SK-N-SH (cell line): ENCODE data around the gene PCSK5. TPM values are rescaled to one million over a fixed set of nuclear protein-coding genes. Genes with fewer than 3 reads are reported as not detected.

ENCODE experiments used
- CTCF ChIA-PET: fragments of 300-600, 350-600 bp; formaldehyde crosslinking; extraction: SDS; loops from one replicate; lab custom pipeline; 2021; lab: Yijun Ruan, JAX
- POLR2A ChIA-PET: fragments of 350-600 bp; sonication (Branson Sonifier 250); formaldehyde crosslinking; extraction: SDS; loops from one replicate; lab custom pipeline; 2020; ENCODE audit warnings: antibody characterized with exemption, inconsistent platforms; lab: Yijun Ruan, JAX
- DNase-seq: peaks from one replicate; pipeline ENCODE4 v3.0.0; 2012
- H2AFZ ChIP-seq: fragments of 200-600 bp; sonication (generic); 2 replicates; pipeline ENCODE4 v1.8.1; 2016; ENCODE audit warnings: antibody characterized with exemption, mild to moderate bottlenecking, low read depth
- H3F3A ChIP-seq: fragments of 200-600 bp; sonication (generic); replicated peaks from 2 replicates; pipeline ENCODE3; 2016; ENCODE audit warnings: antibody characterized with exemption, mild to moderate bottlenecking; ENCODE audit not compliant: insufficient read depth
- H3K27ac ChIP-seq, 2 experiments: fragments of 200-500 bp in 1 of 2; fragments of 200-600 bp in 1 of 2; sonication (Bioruptor generic) in 1 of 2; sonication (generic), shearing (Covaris generic) in 1 of 2; 2 replicates each; pipeline versions ENCODE4 v1.5.1 to v1.6.1; 2014 to 2016; ENCODE audit warnings: low read depth in 2 of 2, inconsistent platforms in 1 of 2, low read length in 1 of 2, mild to moderate bottlenecking in 1 of 2, mixed read lengths in 1 of 2
- H3K27me3 ChIP-seq: fragments of 200-600 bp; sonication (generic), shearing (Covaris generic); 2 replicates; pipeline ENCODE4 v1.6.1; 2016; ENCODE audit warnings: mixed run types; ENCODE audit not compliant: insufficient read depth
- H3K36me3 ChIP-seq, 2 experiments: fragments of 200-500 bp in 1 of 2; fragments of 200-600 bp in 1 of 2; sonication (Bioruptor generic) in 1 of 2; sonication (generic) in 1 of 2; replicated peaks in 1 of 2; 2 replicates each; pipeline versions ENCODE3 to v1.5.1; 2014 to 2016; ENCODE audit warnings: low read length in 1 of 2, mild to moderate bottlenecking in 1 of 2; ENCODE audit not compliant: insufficient read depth in 2 of 2, control insufficient read depth in 1 of 2
- H3K4me1 ChIP-seq, 2 experiments: fragments of 200-500 bp in 1 of 2; fragments of 200-600 bp in 1 of 2; sonication (Bioruptor generic) in 1 of 2; sonication (generic), shearing (Covaris generic) in 1 of 2; 2 replicates each; pipeline versions ENCODE4 v1.5.1 to v1.6.1; 2014 to 2016; ENCODE audit warnings: low read depth in 1 of 2, low read length in 1 of 2, mixed run types in 1 of 2; ENCODE audit not compliant: insufficient read depth in 2 of 2, control insufficient read depth in 1 of 2
- H3K4me2 ChIP-seq: fragments of 200-600 bp; sonication (generic), shearing (Covaris generic); 2 replicates; pipeline ENCODE4 v1.6.1; 2017; ENCODE audit warnings: mixed run types
- H3K4me3 ChIP-seq, 2 experiments: fragments of 200-500 bp in 1 of 2; fragments of 200-600 bp in 1 of 2; sonication (Bioruptor generic) in 1 of 2; sonication (generic), shearing (Covaris generic) in 1 of 2; 2 replicates each; pipeline versions ENCODE4 v1.5.1 to v1.8.1; 2014 to 2016; ENCODE audit warnings: low read depth in 2 of 2, inconsistent platforms in 1 of 2, low read length in 1 of 2, mild to moderate bottlenecking in 1 of 2, mixed read lengths in 1 of 2, moderate library complexity in 1 of 2
- H3K79me2 ChIP-seq: fragments of 200-600 bp; sonication (generic); 2 replicates; pipeline ENCODE4 v1.8.1; 2017; ENCODE audit warnings: mild to moderate bottlenecking; ENCODE audit not compliant: insufficient read depth
- H3K9ac ChIP-seq: fragments of 200-600 bp; sonication (generic); 2 replicates; pipeline ENCODE4 v1.6.1; 2017; ENCODE audit warnings: mixed run types
- H3K9me2 ChIP-seq: fragments of 200-600 bp; sonication (generic); 2 replicates; pipeline ENCODE4 v1.6.1; 2017; ENCODE audit warnings: mixed run types
- H3K9me3 ChIP-seq: fragments of 200-600 bp; sonication (generic); 2 replicates; pipeline ENCODE4 v1.6.1; 2017; ENCODE audit warnings: mixed run types, mild to moderate bottlenecking, moderate library complexity
- H4K20me1 ChIP-seq: fragments of 200-600 bp; sonication (generic); 2 replicates; pipeline ENCODE4 v1.6.1; 2017; ENCODE audit warnings: mild to moderate bottlenecking, mixed run types; ENCODE audit not compliant: insufficient read depth
- CHD2 ChIP-seq: fragments of 150-350 bp; IDR thresholded peaks from 2 replicates; pipeline ENCODE4 v1.6.1; 2018; ENCODE audit warnings: low read length; ENCODE audit not compliant: partially characterized antibody
- ELF1 ChIP-seq: IDR thresholded peaks from 2 replicates; pipeline ENCODE4 v1.4.0; 2012
- EP300 ChIP-seq, 2 experiments: IDR thresholded peaks; 2 replicates each; pipeline versions ENCODE4 v1.4.0 to v1.6.1; 2012; ENCODE audit warnings: borderline replicate concordance in 1 of 2, low read depth in 1 of 2, low read length in 1 of 2
- FOSL2 ChIP-seq: IDR thresholded peaks from 2 replicates; pipeline ENCODE4 v1.4.0; 2012; ENCODE audit warnings: low read depth, mild to moderate bottlenecking, moderate library complexity, borderline replicate concordance
- FOXJ3 ChIP-seq: sonication (generic); formaldehyde crosslinking; IDR thresholded peaks from 2 replicates; pipeline ENCODE4 v1.5.1; 2020; ENCODE audit warnings: mild to moderate bottlenecking, missing genetic modification reagents
- GABPA ChIP-seq: IDR thresholded peaks from 2 replicates; pipeline ENCODE4 v1.4.0; 2012; ENCODE audit warnings: low read depth, mild to moderate bottlenecking
- GATA2 ChIP-seq: sonication (generic); formaldehyde crosslinking; IDR thresholded peaks from 2 replicates; pipeline ENCODE4 v1.5.0; 2020; ENCODE audit warnings: mild to moderate bottlenecking, missing genetic modification reagents
- IRF3 ChIP-seq: fragments of 150-350 bp; IDR thresholded peaks from 2 replicates; pipeline ENCODE4 v1.6.1; 2016; ENCODE audit warnings: mild to moderate bottlenecking, low read depth, low read length
- JUND ChIP-seq: IDR thresholded peaks from 2 replicates; pipeline ENCODE4 v1.4.0; 2012
- MEF2A ChIP-seq: IDR thresholded peaks from 2 replicates; pipeline ENCODE4 v1.4.0; 2012; ENCODE audit warnings: low read depth, borderline replicate concordance
- MXI1 ChIP-seq: IDR thresholded peaks from 2 replicates; pipeline ENCODE4 v1.6.1; 2012; ENCODE audit warnings: mild to moderate bottlenecking, low read depth, low read length, improper control_type of control experiment
- NFIC ChIP-seq: IDR thresholded peaks from 2 replicates; pipeline ENCODE4 v1.4.0; 2012; ENCODE audit warnings: borderline replicate concordance
- NRF1 ChIP-seq: IDR thresholded peaks from 2 replicates; pipeline ENCODE4 v1.6.1; 2012; ENCODE audit warnings: low read depth, mild to moderate bottlenecking, low read length
- POLR2AphosphoS5 ChIP-seq: IDR thresholded peaks from 2 replicates; pipeline ENCODE4 v1.6.1; 2012; ENCODE audit warnings: low read depth, low read length
- RAD21 ChIP-seq: IDR thresholded peaks from 2 replicates; pipeline ENCODE4 v1.6.1; 2012; ENCODE audit warnings: mild to moderate bottlenecking, low read length
- RCOR1 ChIP-seq: fragments of 150-350 bp; IDR thresholded peaks from 2 replicates; pipeline ENCODE4 v1.6.1; 2017; ENCODE audit warnings: antibody characterized with exemption, low read length
- RXRA ChIP-seq: IDR thresholded peaks from 2 replicates; pipeline ENCODE4 v1.4.0; 2012; ENCODE audit warnings: low read depth, mild to moderate bottlenecking, borderline replicate concordance
- TAF1 ChIP-seq: IDR thresholded peaks from 2 replicates; pipeline ENCODE4 v1.6.1; 2012; ENCODE audit warnings: low read depth, mild to moderate bottlenecking, low read length, moderate library complexity, borderline replicate concordance
- YY1 ChIP-seq: IDR thresholded peaks from 2 replicates; pipeline ENCODE4 v1.4.0; 2012; ENCODE audit warnings: low read depth, mild to moderate bottlenecking
- ZBTB33 ChIP-seq: IDR thresholded peaks from 2 replicates; pipeline ENCODE4 v1.4.0; 2012; ENCODE audit warnings: low read depth, borderline replicate concordance
- WGBS: methylation state at CpG from one replicate; pipeline ENCODE4 v1.1.6; 2017; ENCODE audit warnings: low lambda C conversion rate; 5-methylcytosine and 5-hydroxymethylcytosine counted together
- polyA plus RNA-seq, 3 experiments: library from polyadenylated mRNA; depleted of rRNA; stranded (reverse); fragments of >200 nt; gene quantifications; 2 replicates each; pipeline ENCODE4 v1.2.3, GENCODE V29; 2012
- TF ChIP-seq, protein P1 (sequence below): fragments of 150-350 bp; IDR thresholded peaks from 2 replicates; pipeline ENCODE4 v1.6.1; 2017; ENCODE audit warnings: antibody characterized with exemption, low read length, low read depth, borderline replicate concordance
- TF ChIP-seq, protein P2 (sequence below): IDR thresholded peaks from 2 replicates; pipeline ENCODE4 v1.6.1; 2012; ENCODE audit warnings: mild to moderate bottlenecking, low read depth, low read length, moderate library complexity

The PCSK5 gene
- polyA plus RNA-seq, 1 of the 3 experiments (the other 2 are of a cell fraction) = 0.08 TPM

DNA sequence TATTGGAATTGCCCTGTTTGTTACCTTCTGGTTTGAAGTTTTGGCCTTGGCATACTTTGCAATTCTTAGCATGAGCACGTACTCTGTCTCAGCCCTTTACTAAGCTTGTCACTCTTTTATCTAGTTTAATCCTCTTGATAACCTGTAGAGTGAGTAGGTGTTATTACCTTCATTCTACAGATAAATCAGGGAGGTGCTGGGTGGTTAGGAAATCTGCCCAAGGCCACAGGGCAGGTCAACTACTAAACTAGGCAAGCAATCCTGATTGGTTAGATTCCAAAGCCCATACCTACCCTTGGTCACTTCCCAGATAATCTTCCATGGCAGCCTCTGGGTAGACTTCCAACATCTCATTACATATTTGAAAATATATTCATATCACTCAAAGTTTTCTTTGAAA lies 65.7 kb downstream of the PCSK5 start:
- CTCF ChIA-PET = interaction anchor here (0.8 kb wide), 1 partner anchor 13 kb away, joined by 3 read pairs; no protein-coding TSS in a partner anchor
- Histone ChIP-seq H3F3A (no peaks in the 10 kb centered on the region), H3K27ac (no peak overlapping the region), H2AFZ (no peak overlapping the region), H3K4me2 (no peak overlapping the region), H3K36me3 (no peaks in the 10 kb centered on the region), H4K20me1 (no peaks in the 10 kb centered on the region)
- POLR2A ChIA-PET = no interaction called here
- DNase-seq = no peak
- TF ChIP-seq CHD2 (no peak), POLR2AphosphoS5 (no peak), NRF1 (no peak), RCOR1 (no peak), TAF1 (no peak), GABPA (no peak), JUND (no peak), MEF2A (no peak), NFIC (no peak), GATA2 (no peak), IRF3 (no peak), FOSL2 (no peak), FOXJ3 (CRISPR knock-in tag) (no peak), ELF1 (no peak), EP300 (IDR thresholded peaks at IDR 0.05; ENCODE audit: borderline replicate concordance in 1 of 2, low read depth in 1 of 2, low read length in 1 of 2) (no peak)
- TF ChIP-seq, protein P1, sequence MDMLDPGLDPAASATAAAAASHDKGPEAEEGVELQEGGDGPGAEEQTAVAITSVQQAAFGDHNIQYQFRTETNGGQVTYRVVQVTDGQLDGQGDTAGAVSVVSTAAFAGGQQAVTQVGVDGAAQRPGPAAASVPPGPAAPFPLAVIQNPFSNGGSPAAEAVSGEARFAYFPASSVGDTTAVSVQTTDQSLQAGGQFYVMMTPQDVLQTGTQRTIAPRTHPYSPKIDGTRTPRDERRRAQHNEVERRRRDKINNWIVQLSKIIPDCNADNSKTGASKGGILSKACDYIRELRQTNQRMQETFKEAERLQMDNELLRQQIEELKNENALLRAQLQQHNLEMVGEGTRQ = no peak
- TF ChIP-seq, all 33 proteins: peak for 0
- no peaks in the 10 kb centered on the region for H3K27me3 ChIP-seq
- H3K9me2 ChIP-seq = no peaks in the 10 kb centered on the region
- no peak overlapping the region for H3K4me3 ChIP-seq
- no peaks in the 10 kb centered on the region for H3K79me2 ChIP-seq
- H3K9ac ChIP-seq = no peak overlapping the region
- 4% methylated on average over 1 of the region's 1 CpG for WGBS
- H3K4me1 ChIP-seq = no peaks in the 10 kb centered on the region
- H3K9me3 ChIP-seq = no peaks in the 10 kb centered on the region

- ChIA-PET POLR2A (no interaction called here), CTCF (interaction anchor here (0.8 kb wide), 1 partner anchor 14 kb away, joined by 3 read pairs; no protein-coding TSS in a partner anchor)
- Histone ChIP-seq H3K9me3 (no peaks in the 10 kb centered on the region), H3K4me2 (no peak overlapping the region), H3F3A (no peaks in the 10 kb centered on the region), H3K9me2 (no peaks in the 10 kb centered on the region), H3K36me3 (no peaks in the 10 kb centered on the region), H3K27me3 (no peaks in the 10 kb centered on the region), H3K4me3 (no peak overlapping the region), H2AFZ (no peak overlapping the region), H3K9ac (no peak overlapping the region), H4K20me1 (no peaks in the 10 kb centered on the region), H3K27ac (no peak overlapping the region), H3K4me1 (no peaks in the 10 kb centered on the region), H3K79me2 (no peaks in the 10 kb centered on the region)
- 10% methylated on average over 3 of the region's 3 CpGs for WGBS
- DNase-seq = no peak
- no peak for TF ChIP-seq FOSL2
- no peak for TF ChIP-seq IRF3
- no peak for TF ChIP-seq YY1
- TF ChIP-seq ZBTB33 = no peak
- TF ChIP-seq RXRA = no peak
- no peak for TF ChIP-seq CHD2
- TF ChIP-seq, protein P2, sequence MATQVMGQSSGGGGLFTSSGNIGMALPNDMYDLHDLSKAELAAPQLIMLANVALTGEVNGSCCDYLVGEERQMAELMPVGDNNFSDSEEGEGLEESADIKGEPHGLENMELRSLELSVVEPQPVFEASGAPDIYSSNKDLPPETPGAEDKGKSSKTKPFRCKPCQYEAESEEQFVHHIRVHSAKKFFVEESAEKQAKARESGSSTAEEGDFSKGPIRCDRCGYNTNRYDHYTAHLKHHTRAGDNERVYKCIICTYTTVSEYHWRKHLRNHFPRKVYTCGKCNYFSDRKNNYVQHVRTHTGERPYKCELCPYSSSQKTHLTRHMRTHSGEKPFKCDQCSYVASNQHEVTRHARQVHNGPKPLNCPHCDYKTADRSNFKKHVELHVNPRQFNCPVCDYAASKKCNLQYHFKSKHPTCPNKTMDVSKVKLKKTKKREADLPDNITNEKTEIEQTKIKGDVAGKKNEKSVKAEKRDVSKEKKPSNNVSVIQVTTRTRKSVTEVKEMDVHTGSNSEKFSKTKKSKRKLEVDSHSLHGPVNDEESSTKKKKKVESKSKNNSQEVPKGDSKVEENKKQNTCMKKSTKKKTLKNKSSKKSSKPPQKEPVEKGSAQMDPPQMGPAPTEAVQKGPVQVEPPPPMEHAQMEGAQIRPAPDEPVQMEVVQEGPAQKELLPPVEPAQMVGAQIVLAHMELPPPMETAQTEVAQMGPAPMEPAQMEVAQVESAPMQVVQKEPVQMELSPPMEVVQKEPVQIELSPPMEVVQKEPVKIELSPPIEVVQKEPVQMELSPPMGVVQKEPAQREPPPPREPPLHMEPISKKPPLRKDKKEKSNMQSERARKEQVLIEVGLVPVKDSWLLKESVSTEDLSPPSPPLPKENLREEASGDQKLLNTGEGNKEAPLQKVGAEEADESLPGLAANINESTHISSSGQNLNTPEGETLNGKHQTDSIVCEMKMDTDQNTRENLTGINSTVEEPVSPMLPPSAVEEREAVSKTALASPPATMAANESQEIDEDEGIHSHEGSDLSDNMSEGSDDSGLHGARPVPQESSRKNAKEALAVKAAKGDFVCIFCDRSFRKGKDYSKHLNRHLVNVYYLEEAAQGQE = no peak
- TF ChIP-seq MXI1 = no peak
- no peak for TF ChIP-seq RAD21
Observed at GRCh38 chr9:75957116-75957515, 66.6 kb downstream of the PCSK5 start.
